ENCODE results near the gene NFATC2IP. TPM values are rescaled to one million over a fixed set of nuclear protein-coding genes. Genes with fewer than 3 reads are reported as not detected.

Gene NFATC2IP
- total RNA-seq, 1 donor from 2014 or later = 58.2 TPM

- H3K27ac Mint-ChIP-seq = no peak overlapping the region
- peaks cover 38% of the 10 kb centered on the region for H3K36me3 Mint-ChIP-seq
- H3K4me1 Mint-ChIP-seq = no peaks in the 10 kb centered on the region
- H3K4me3 Mint-ChIP-seq = no peak overlapping the region
- H3K9me3 Mint-ChIP-seq = peaks cover 6% of the 10 kb centered on the region
- H3K27me3 Mint-ChIP-seq (ENCODE audit: low read depth) = no peaks in the 10 kb centered on the region
- no peak for TF ChIP-seq CTCF (IDR thresholded peaks at IDR 0.05; ENCODE audit: unreplicated experiment)
- DNase-seq (ENCODE audit: low spot score in 2 of 2, unreplicated experiment in 2 of 2) = no peak
These were observed 34.7 kb downstream of the NFATC2IP start for GRCh38 chr16:28985211-28986041.

- H3K36me3 Mint-ChIP-seq = peaks cover 35% of the 10 kb centered on the region
These were observed 35.3 kb downstream of the NFATC2IP start for GRCh38 chr16:28986046-28986445.

GRCh38 chr16:28986492-28986891 is 35.8 kb downstream of the NFATC2IP start:
- H3K4me3 Mint-ChIP-seq = no peak overlapping the region
- H3K4me1 Mint-ChIP-seq = no peaks in the 10 kb centered on the region
- TF ChIP-seq CTCF (IDR thresholded peaks at IDR 0.05; ENCODE audit: unreplicated experiment) = no peak
- DNase-seq (ENCODE audit: low spot score in 2 of 2, unreplicated experiment in 2 of 2) = no peak
- no peak overlapping the region for H3K27ac Mint-ChIP-seq
- peaks cover 34% of the 10 kb centered on the region for H3K36me3 Mint-ChIP-seq
- H3K27me3 Mint-ChIP-seq (ENCODE audit: low read depth) = no peaks in the 10 kb centered on the region
- peaks cover 6% of the 10 kb centered on the region for H3K9me3 Mint-ChIP-seq

More at GRCh38 chr16:28986046-28986445, 35.3 kb downstream of the NFATC2IP start:
- no peak for DNase-seq (ENCODE audit: low spot score in 2 of 2, unreplicated experiment in 2 of 2)
- H3K4me1 Mint-ChIP-seq = no peaks in the 10 kb centered on the region
- peaks cover 6% of the 10 kb centered on the region for H3K9me3 Mint-ChIP-seq
- no peaks in the 10 kb centered on the region for H3K27me3 Mint-ChIP-seq (ENCODE audit: low read depth)
- no peak for TF ChIP-seq CTCF (IDR thresholded peaks at IDR 0.05; ENCODE audit: unreplicated experiment)
- H3K4me3 Mint-ChIP-seq = no peak overlapping the region
- no peak overlapping the region for H3K27ac Mint-ChIP-seq

GRCh38 chr16:28987170-28987853 is 36.6 kb downstream of the NFATC2IP start:
- H3K9me3 Mint-ChIP-seq = peaks cover 6% of the 10 kb centered on the region
- no peak overlapping the region for H3K4me3 Mint-ChIP-seq
- no peak for TF ChIP-seq CTCF (IDR thresholded peaks at IDR 0.05; ENCODE audit: unreplicated experiment)
- H3K4me1 Mint-ChIP-seq = no peaks in the 10 kb centered on the region
- H3K27me3 Mint-ChIP-seq (ENCODE audit: low read depth) = no peaks in the 10 kb centered on the region
- H3K36me3 Mint-ChIP-seq = peaks cover 29% of the 10 kb centered on the region
- no peak for DNase-seq (ENCODE audit: low spot score in 2 of 2, unreplicated experiment in 2 of 2)
- no peak overlapping the region for H3K27ac Mint-ChIP-seq

GRCh38 chr16:28989363-28989762 is 38.6 kb downstream of the NFATC2IP start:
- H3K4me1 Mint-ChIP-seq = no peaks in the 10 kb centered on the region
- no peaks in the 10 kb centered on the region for H3K27me3 Mint-ChIP-seq (ENCODE audit: low read depth)
- DNase-seq (ENCODE audit: low spot score in 2 of 2, unreplicated experiment in 2 of 2) = no peak
- H3K27ac Mint-ChIP-seq = no peak overlapping the region
- H3K36me3 Mint-ChIP-seq = peaks cover 18% of the 10 kb centered on the region
- peaks cover 6% of the 10 kb centered on the region for H3K9me3 Mint-ChIP-seq
- TF ChIP-seq CTCF (IDR thresholded peaks at IDR 0.05; ENCODE audit: unreplicated experiment) = no peak
- no peak overlapping the region for H3K4me3 Mint-ChIP-seq
